Hematopoietic multipotent progenitor cell treated with erythropoietin and hydrocortisone succinate and interleukin-3 and kit ligand, for 17 days (in vitro differentiated cells): ENCODE results near the gene TIGD6.
"Not testable (repeated sequence)": the region's sequence is repeated elsewhere in the genome, so short reads cannot be mapped to it uniquely, and the experiment has no call there.

Source experiments
- DNase-seq: peaks from one replicate; pipeline ENCODE4 v3.0.0-alpha.2; 2015; ENCODE audit warnings: low spot score

The TIGD6 gene

GRCh38 chr5:150000256-150000989 is at the start of gene TIGD6, which contains the start of gene HMGXB3:
TSS of gene TIGD6 (minus strand) at chr5:150000654. CDS start at chr5:149996348, 4,306 bp downstream.
TSS of gene HMGXB3 (plus strand) at chr5:150000739. CDS start at chr5:150004853, 4,114 bp downstream.
- DNase-seq: peak; percentile 70

GRCh38 chr5:150046031-150046430 is 45.6 kb upstream of the TIGD6 start:
- no peak for DNase-seq

GRCh38 chr5:150045549-150045948 is 45.1 kb upstream of the TIGD6 start:
- DNase-seq: peak; percentile 53

- no peak for DNase-seq
Measured at GRCh38 chr5:150044712-150045111, 44.3 kb upstream of the TIGD6 start.

GRCh38 chr5:150044329-150044681 is 43.9 kb upstream of the TIGD6 start:
- DNase-seq: peak; percentile 35

- DNase-seq: no peak
Measured at GRCh38 chr5:150043657-150044328, 43.3 kb upstream of the TIGD6 start.

- no peak for DNase-seq
Measured at GRCh38 chr5:150042459-150042858, 42.0 kb upstream of the TIGD6 start.

- DNase-seq: no peak
Measured at GRCh38 chr5:150038547-150038946, 38.1 kb upstream of the TIGD6 start.

- no peak for DNase-seq
Measured at GRCh38 chr5:150036513-150036912, 36.1 kb upstream of the TIGD6 start.

- DNase-seq: no peak
Measured at GRCh38 chr5:150035139-150035895, 34.9 kb upstream of the TIGD6 start.

- no peak for DNase-seq
Measured at GRCh38 chr5:150034662-150035061, 34.2 kb upstream of the TIGD6 start.

GRCh38 chr5:150033334-150033733 is 32.9 kb upstream of the TIGD6 start:
- no peak for DNase-seq

- not testable (repeated sequence) for DNase-seq
Measured at GRCh38 chr5:150028047-150028446, 27.6 kb upstream of the TIGD6 start.

GRCh38 chr5:150026682-150027172 is 26.3 kb upstream of the TIGD6 start:
- DNase-seq: peak; percentile 72

GRCh38 chr5:150024346-150024984 is 24.0 kb upstream of the TIGD6 start:
- DNase-seq: peak; percentile 37

GRCh38 chr5:150023136-150023535 is 22.7 kb upstream of the TIGD6 start:
- DNase-seq: no peak

GRCh38 chr5:150022681-150023080 is 22.2 kb upstream of the TIGD6 start:
- DNase-seq: no peak

GRCh38 chr5:150022158-150022531 is 21.7 kb upstream of the TIGD6 start:
- DNase-seq: no peak

GRCh38 chr5:150021491-150022157 is 21.2 kb upstream of the TIGD6 start:
- no peak for DNase-seq

- DNase-seq: no peak
Measured at GRCh38 chr5:150020249-150020648, 19.8 kb upstream of the TIGD6 start.

- DNase-seq: peak; percentile 56
Measured at GRCh38 chr5:150017226-150018005, 17.0 kb upstream of the TIGD6 start.
